ENCODE results near the gene SPINK13.
"Not testable (repeated sequence)": the region's sequence is repeated elsewhere in the genome, so short reads cannot be mapped to it uniquely, and the experiment has no call there.

SPINK13 gene

DNA sequence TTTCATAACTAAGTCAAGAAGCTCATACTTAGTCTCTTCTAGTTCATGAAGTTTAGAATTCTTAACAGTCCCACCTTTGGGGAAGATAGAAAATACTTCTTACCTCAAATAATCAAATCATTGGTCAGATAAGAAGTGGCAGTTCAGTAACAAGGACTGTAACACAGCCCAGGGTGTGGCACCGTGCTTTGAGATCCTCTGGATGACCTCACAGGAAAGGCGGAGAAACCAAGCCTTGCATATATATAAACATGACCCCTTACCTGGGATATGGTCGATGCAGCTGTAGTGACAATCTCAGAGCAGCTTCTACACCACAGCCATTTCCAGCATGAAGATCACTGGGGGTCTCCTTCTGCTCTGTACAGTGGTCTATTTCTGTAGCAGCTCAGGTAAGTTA lies 43.6 kb downstream of the SPINK13 start, which contains the start of gene SPINK7:
SPINK7 (plus strand) TSS at position 271 of the 400 bp plus-strand sequence; CDS start at position 332, 61 bp downstream.
- no peak for DNase-seq (ENCODE audit: low spot score)

DNA sequence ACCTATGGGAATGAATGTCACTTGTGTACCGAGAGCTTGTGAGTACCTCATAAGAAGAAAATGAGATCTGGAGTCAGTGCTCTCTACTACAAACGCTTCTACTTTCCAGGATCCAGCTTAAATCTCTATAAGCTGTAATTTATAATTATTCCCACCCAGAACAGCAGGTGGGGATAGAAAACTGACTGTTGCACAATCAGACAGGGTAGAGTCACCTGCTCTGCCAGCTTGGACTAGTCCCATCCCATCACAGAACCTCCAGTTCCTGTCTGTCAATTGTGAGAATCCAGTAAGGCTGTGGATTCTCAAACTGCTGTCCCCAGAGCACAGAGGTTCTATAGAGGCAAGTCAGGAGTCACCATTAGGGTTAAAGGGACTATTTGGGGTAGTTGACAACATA lies 45.6 kb downstream of the SPINK13 start:
- DNase-seq (ENCODE audit: low spot score), result no peak

DNA sequence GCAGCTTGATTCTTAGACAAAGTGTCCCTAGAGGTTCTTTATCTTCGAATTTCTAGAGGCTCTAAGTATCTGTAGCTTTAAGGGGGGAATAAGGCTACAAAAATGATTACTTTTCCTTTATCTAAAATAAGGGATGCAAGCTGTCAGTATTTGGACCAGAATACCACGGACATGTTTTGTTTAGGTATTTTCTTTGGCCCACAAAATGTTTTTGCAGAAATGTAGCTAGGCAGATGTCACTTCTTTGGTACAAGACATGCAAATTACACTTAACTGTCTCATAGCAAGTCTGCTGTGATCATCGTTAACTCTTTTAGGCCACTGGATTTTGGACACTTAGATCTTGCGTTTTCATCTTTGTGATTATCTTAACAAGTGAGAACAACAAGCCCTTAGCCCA lies 46.1 kb downstream of the SPINK13 start:
- DNase-seq (ENCODE audit: low spot score), result no peak

- not testable (repeated sequence) for DNase-seq (ENCODE audit: low spot score)
Observed at GRCh38 chr5:148320011-148320963, 51.7 kb downstream of the SPINK13 start.

GRCh38 chr5:148333262-148333849 lies 64.8 kb downstream of the SPINK13 start:
- DNase-seq (ENCODE audit: low spot score), result no peak

DNA sequence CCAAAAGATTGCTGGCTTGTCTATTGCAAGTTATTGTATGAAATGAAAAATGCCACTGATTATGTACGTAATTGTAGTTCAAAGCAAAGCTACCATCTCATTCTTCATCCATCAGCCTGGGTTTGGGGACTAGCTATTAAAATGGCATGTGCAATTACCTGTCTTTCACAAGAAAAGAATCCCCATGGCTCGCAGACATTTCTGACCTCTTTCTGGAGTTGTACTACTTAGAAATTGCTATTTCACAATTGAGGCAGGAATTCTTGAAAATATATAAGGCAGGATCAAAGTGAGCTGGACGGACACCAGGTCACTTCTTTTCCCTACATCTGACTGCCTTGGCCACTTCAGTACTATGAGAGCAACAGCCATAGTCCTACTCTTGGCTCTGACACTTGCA lies 66.7 kb downstream of the SPINK13 start, which contains the start of gene SPINK9:
SPINK9 (plus strand) TSS at position 301 of the 400 bp plus-strand sequence; CDS start at position 356, 55 bp downstream.
- no peak for DNase-seq (ENCODE audit: low spot score)

Measured in NAMALWA (cell line).